ENCODE data around the gene SLC39A11.

Gene SLC39A11

GRCh38 chr17:72706396-72706981, 386.0 kb downstream of the SLC39A11 start:
- DNase-seq, result no peak

- DNase-seq, result no peak
These were observed 386.5 kb downstream of the SLC39A11 start for GRCh38 chr17:72705905-72706395.

- no peak for DNase-seq
These were observed 389.5 kb downstream of the SLC39A11 start for GRCh38 chr17:72702998-72703397.

GRCh38 chr17:72702136-72702735, 390.3 kb downstream of the SLC39A11 start:
- no peak for DNase-seq

DNA sequence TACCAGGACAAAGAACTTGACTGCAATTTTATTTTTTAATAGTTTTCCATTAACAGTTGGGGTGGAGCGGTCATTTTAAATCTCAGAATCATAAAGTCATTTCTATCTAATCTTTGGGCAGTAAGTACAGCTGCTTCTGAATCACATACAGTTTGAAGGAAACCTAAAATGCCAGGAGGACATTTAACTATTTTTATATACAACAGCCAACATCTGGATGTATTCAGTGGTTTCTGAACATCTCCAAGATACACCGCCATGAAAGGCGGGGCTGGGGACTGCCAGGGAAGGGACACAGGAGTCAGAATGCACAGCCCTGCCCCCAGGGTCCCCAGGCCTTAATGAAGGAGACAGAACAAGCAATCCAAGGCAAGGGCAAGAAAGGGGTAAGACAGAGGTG, 392.3 kb downstream of the SLC39A11 start:
- no peak for DNase-seq

DNA sequence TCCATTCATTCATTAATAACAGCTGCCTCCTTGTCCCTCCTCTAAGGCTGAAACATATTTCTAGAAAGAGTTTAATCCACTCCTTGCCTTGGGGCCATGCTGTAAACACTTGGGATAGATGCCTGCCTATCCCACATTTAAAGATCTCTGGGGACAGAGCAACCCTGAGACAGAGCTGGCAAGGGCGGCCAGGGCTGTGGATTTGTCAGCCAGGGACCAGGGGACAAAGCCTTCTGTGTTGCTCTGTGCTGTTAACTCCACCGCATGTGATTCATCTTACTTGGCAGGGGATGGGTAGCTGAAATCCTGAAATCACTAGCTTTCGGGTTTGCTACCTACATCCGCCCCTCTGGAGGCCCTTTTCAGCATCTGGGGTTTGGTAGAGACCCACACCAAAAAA, 392.9 kb downstream of the SLC39A11 start:
- no peak for DNase-seq

GRCh38 chr17:72697602-72698146, 394.8 kb downstream of the SLC39A11 start:
- no peak for DNase-seq

- DNase-seq, result no peak
These were observed 395.8 kb downstream of the SLC39A11 start for GRCh38 chr17:72696721-72697120.

- no peak for DNase-seq
These were observed 396.3 kb downstream of the SLC39A11 start for GRCh38 chr17:72696156-72696555.

GRCh38 chr17:72693956-72694355, 398.5 kb downstream of the SLC39A11 start:
- DNase-seq, result no peak

DNA sequence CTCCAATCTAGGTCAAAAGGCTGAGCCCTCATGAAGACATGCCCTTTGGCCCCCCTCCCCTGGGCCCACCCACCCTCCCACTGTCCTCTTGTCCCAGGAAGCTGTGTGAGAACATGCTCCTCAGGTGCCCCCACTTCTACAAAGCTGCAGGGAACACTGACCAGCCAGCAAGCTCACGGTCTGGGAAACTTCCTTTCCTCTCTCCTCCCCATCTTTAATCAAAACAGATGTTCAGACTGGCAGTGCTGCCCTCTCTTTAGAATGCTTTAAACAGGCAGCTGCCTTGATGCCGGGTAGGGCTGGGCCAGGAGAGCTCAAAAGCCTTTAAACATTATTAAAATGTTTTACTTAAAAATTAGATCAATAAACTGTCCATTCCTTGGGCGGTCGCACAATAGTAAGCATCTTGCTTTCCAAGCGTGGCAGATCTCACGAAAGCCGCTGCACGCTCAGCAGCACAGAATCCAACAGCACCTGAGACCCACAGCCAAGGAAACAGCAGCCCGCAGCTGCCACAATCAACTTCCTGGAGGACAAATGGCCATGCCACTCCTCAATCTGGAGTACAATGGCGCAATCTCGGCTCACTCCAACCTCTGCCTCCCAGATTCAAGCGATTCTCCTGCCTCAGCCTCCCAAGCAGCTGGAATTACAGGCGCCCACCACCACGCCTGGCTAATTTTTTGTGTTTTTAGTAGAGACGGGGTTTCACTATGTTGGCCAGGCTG, 399.2 kb downstream of the SLC39A11 start:
- no peak for DNase-seq

GRCh38 chr17:72692676-72693075, 399.8 kb downstream of the SLC39A11 start:
- DNase-seq, result no peak

DNA sequence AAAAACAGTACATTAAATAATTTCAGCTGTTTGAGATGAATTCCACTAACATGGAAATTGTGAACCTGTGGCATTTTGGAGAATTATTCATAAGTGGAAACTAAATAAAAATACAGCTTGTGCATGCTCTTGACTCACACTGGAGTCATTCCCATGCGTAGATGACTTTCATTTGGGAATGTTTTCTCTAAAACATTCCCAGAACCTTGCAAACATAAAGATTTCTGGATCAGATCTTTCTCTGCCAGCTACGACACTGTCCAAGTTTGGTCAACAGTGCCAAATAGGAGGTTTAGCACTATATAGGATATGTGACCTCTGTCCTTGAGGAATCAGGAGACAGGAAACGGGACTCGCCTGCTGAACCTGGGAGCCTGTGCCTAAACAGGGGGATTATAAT, 400.9 kb downstream of the SLC39A11 start:
- no peak for DNase-seq

- DNase-seq, result no peak
These were observed 401.5 kb downstream of the SLC39A11 start for GRCh38 chr17:72691017-72691416.

- DNase-seq, result no peak
These were observed 404.6 kb downstream of the SLC39A11 start for GRCh38 chr17:72687886-72688285.

GRCh38 chr17:72684405-72685020, 408.0 kb downstream of the SLC39A11 start:
- DNase-seq, result no peak

GRCh38 chr17:72683506-72684404, 408.7 kb downstream of the SLC39A11 start:
- no peak for DNase-seq

DNA sequence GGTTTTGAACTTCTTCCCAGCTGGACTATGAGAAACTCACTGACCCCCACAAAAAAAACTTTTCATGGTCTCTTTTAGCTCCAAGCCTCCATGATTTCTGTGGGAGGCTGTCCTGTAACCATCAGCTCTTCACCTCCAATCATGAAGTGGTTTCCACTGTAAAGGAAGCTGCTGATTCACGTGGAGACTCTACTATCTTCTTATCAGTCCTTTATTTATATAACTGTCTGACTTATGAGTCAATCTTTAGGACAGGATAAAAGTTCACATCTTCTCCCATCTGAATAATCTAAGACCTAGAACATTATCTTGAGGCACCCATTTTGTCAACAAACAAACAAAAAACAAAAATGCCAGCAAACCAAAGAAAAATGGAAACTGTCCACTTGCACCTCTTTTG, 409.9 kb downstream of the SLC39A11 start:
- DNase-seq, result no peak

- DNase-seq, result no peak
These were observed 410.6 kb downstream of the SLC39A11 start for GRCh38 chr17:72681844-72682243.

DNA sequence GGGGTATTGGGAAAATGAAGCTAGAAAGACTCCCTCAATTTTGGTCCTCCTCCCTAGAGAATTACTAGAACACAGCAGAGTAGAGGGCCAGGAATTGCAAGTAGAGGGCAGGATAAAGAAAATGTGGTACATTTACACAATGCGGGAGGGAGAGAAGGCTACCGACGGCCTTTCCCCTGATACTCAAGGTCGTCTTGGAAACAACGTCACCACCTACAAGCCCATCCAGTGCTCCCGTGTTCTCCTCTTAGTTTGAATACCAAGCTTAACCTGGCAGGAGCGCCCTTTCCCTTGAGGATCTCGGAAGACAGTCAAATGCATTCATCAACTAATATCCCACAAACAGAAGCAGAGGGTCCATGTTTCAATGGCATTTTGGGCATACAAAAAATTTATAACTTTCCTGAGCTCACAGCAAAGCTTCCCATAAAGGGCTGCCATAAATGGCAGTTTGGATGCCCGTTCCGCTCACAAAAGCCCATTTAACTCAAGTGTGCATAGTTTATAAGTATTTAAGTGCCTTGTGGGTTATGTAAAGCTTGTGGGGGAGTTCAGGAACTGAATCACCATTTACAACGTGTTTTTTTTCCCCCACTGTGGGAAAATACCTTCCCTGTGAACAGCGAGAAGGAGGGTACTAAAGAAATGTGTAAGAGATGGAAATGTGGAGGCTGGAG, 414.6 kb downstream of the SLC39A11 start:
- no peak for DNase-seq

DNA sequence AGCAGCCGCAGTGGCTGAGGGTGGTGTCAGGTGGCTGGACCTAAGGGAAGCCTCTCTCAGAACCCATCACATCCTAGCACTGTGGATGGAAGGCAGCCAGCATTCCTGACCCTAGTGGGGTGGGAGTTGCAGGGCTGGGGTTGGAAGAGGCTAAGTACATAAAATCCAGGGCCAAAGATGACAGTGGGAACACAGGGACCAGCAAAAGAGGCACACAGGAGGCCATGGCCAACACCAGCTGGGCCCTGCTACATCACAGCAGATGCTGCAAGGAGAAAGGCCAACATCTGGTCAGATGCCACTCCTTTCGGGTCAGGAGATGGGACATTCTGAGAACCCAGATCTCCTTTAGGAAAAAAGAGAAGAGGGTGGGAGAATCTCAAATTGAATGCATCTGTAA, 415.4 kb downstream of the SLC39A11 start:
- no peak for DNase-seq

DNA sequence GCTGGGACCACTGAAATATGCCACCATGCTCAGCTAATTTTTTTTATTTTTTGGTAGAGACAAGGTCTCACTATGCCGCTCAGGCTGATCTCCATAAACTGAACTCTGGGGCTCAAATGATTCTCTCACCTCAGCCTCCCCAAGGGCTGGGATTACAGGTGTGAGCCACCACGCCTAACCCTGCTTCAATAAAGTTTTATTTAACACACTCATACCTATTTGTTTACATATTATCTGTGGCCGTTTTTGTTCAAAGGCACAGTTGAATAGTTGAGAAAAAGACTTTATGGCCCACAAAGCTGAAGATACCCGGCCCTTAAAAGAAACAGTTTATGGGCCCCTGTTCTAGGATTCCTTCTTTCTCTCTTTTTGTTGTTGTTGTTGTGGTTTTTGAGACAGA, 419.8 kb downstream of the SLC39A11 start:
- DNase-seq, result no peak
